Keratinocyte (primary cell): ENCODE results near the gene GLDN. TPM values are rescaled to one million over a fixed set of nuclear protein-coding genes. Genes with fewer than 3 reads are reported as not detected.

ENCODE experiments used
- DNase-seq: peaks from one replicate; pipeline ENCODE4 v3.0.0-alpha.2; 2011; ENCODE audit warnings: low read depth, missing footprints, low spot score
- FAIRE-seq: peaks from 2 replicates; lab custom pipeline; 2011; peaks lifted over from hg19 to GRCh38; lab: Jason Lieb, UNC
- H2AFZ ChIP-seq: 2 replicates; pipeline ENCODE4 v1.6.0; 2012; ENCODE audit warnings: low read length, control low read depth, inconsistent platforms; ENCODE audit not compliant: control insufficient read depth
- H3K27ac ChIP-seq: 2 replicates; pipeline ENCODE4 v1.5.1; 2011; ENCODE audit warnings: low read length; ENCODE audit not compliant: control insufficient read depth, insufficient read depth
- H3K27me3 ChIP-seq: 3 replicates; pipeline ENCODE4 v1.6.0; 2011; ENCODE audit warnings: low read length; ENCODE audit not compliant: control insufficient read depth, insufficient read depth; ENCODE audit errors: extremely low read depth
- H3K36me3 ChIP-seq, 2 experiments: 2 replicates in 1 of 2; 3 replicates in 1 of 2; pipeline ENCODE4 v1.5.1; 2011; ENCODE audit warnings: low read length in 2 of 2, mild to moderate bottlenecking in 1 of 2; ENCODE audit not compliant: control insufficient read depth in 2 of 2, insufficient read depth in 2 of 2; ENCODE audit errors: extremely low read depth in 1 of 2
- H3K4me1 ChIP-seq: 3 replicates; pipeline ENCODE4 v1.5.1; 2011; ENCODE audit warnings: low read length; ENCODE audit not compliant: control insufficient read depth, insufficient read depth; ENCODE audit errors: extremely low read depth
- H3K4me2 ChIP-seq: 3 replicates; pipeline ENCODE4 v1.6.0; 2011; ENCODE audit warnings: low read depth, low read length; ENCODE audit not compliant: control insufficient read depth, insufficient read depth; ENCODE audit errors: extremely low read depth
- H3K4me3 ChIP-seq, 3 experiments: fragments of 200-600 bp in 1 of 3; sonication (generic) in 1 of 3; 2 replicates in 2 of 3; 3 replicates in 1 of 3; pipeline ENCODE4 v1.5.1; 2011 to 2016; ENCODE audit warnings: low read length in 3 of 3, mild to moderate bottlenecking in 3 of 3, control low read depth in 2 of 3, inconsistent platforms in 1 of 3, low read depth in 1 of 3, mixed read lengths in 1 of 3, mixed run types in 1 of 3, moderate library complexity in 1 of 3; ENCODE audit not compliant: control insufficient read depth in 2 of 3, insufficient read depth in 2 of 3; ENCODE audit errors: extremely low read depth in 1 of 3
- H3K79me2 ChIP-seq: 2 replicates; pipeline ENCODE4 v1.6.0; 2012; ENCODE audit warnings: low read length; ENCODE audit not compliant: control insufficient read depth, insufficient read depth
- H3K9ac ChIP-seq: 3 replicates; pipeline ENCODE4 v1.6.0; 2011; ENCODE audit warnings: low read length; ENCODE audit not compliant: control insufficient read depth, insufficient read depth; ENCODE audit errors: extremely low read depth
- H3K9me1 ChIP-seq: 3 replicates; pipeline ENCODE4 v1.6.0; 2011; ENCODE audit warnings: low read length; ENCODE audit not compliant: control insufficient read depth, insufficient read depth; ENCODE audit errors: extremely low read depth
- H3K9me3 ChIP-seq: 2 replicates; pipeline ENCODE4 v1.5.1; 2012; ENCODE audit warnings: low read depth, low read length; ENCODE audit not compliant: control insufficient read depth
- H4K20me1 ChIP-seq: 3 replicates; pipeline ENCODE4 v1.6.0; 2011; ENCODE audit warnings: low read length; ENCODE audit not compliant: control insufficient read depth, insufficient read depth; ENCODE audit errors: extremely low read depth
- CTCF ChIP-seq, 3 experiments: IDR thresholded peaks in 1 of 3; conservative IDR thresholded peaks in 1 of 3; optimal IDR thresholded peaks in 1 of 3; 2 replicates in 2 of 3; 3 replicates in 1 of 3; pipeline versions ENCODE3 to v1.5.1; 2011; ENCODE audit warnings: low read length in 3 of 3, mild to moderate bottlenecking in 3 of 3, moderate library complexity in 2 of 3, control low read depth in 1 of 3, inconsistent platforms in 1 of 3; ENCODE audit not compliant: insufficient read depth in 2 of 3; ENCODE audit errors: extremely low read depth in 1 of 3
- EZH2 ChIP-seq: IDR thresholded peaks from one replicate; pipeline ENCODE4 v1.6.1; 2012; ENCODE audit warnings: inconsistent platforms, mild to moderate bottlenecking, low read length, moderate library complexity
- dilution Hi-C: fragments of 300-500 bp; cut with MboI; formaldehyde crosslinking; loops from one replicate; pipeline ENCODE4 v1.7.0; 2020; ENCODE audit warnings: low sequenced_read_pairs; ENCODE audit not compliant: extremely low pct_ligation_motif_present
- polyA plus RNA-seq, 5 experiments: library from polyadenylated mRNA; depleted of rRNA in 3 of 5; stranded (reverse) in 3 of 5; stranded (forward) in 1 of 5; unstranded in 1 of 5; fragments of >200 nt; gene quantifications; 1 replicate in 1 of 5; 2 replicates in 3 of 5; 3 replicates in 1 of 5; pipeline versions ENCODE4 v1.2.1 to v1.2.3, GENCODE V29; 2011 to 2012; ENCODE audit warnings: missing spikeins in 2 of 5, low read depth in 1 of 5, low replicate concordance in 1 of 5

Gene GLDN
- polyA plus RNA-seq, 1 donor (not counting 4 experiments of a cell fraction or from before 2014, with no cell fraction given): 0.09 TPM

GRCh38 chr15:51299187-51300015 lies 42.1 kb upstream of the GLDN start:
- Histone ChIP-seq H3K27me3 (peaks cover 10% of the 10 kb centered on the region), H3K4me3 (no peak overlapping the region), H3K4me2 (no peak overlapping the region), H2AFZ (no peak overlapping the region), H3K36me3 (no peaks in the 10 kb centered on the region), H3K9me1 (no peaks in the 10 kb centered on the region), H4K20me1 (no peaks in the 10 kb centered on the region), H3K4me1 (no peaks in the 10 kb centered on the region), H3K9me3 (no peaks in the 10 kb centered on the region), H3K79me2 (no peaks in the 10 kb centered on the region), H3K27ac (no peak overlapping the region), H3K9ac (no peak overlapping the region)
- TF ChIP-seq EZH2: no peak
- TF ChIP-seq CTCF (optimal IDR thresholded peaks at IDR 0.05 in 1 of 3, IDR thresholded peaks at IDR 0.05 in 1 of 3, conservative IDR thresholded peaks at IDR 0.05 in 1 of 3; ENCODE audit: extremely low read depth in 1 of 3, insufficient read depth in 2 of 3, low read length in 3 of 3): no peak
- dilution Hi-C loops: no loop called here
- DNase-seq (no peak), FAIRE-seq (no peak)

GRCh38 chr15:51302480-51302879 lies 39.0 kb upstream of the GLDN start:
- Histone ChIP-seq H3K9ac (no peak overlapping the region), H4K20me1 (no peaks in the 10 kb centered on the region), H3K4me2 (no peak overlapping the region), H3K9me1 (no peaks in the 10 kb centered on the region), H3K9me3 (no peaks in the 10 kb centered on the region), H3K27ac (no peak overlapping the region), H3K36me3 (no peaks in the 10 kb centered on the region), H3K4me1 (no peaks in the 10 kb centered on the region), H3K27me3 (peaks cover 10% of the 10 kb centered on the region), H2AFZ (no peak overlapping the region), H3K79me2 (no peaks in the 10 kb centered on the region), H3K4me3 (no peak overlapping the region)
- FAIRE-seq: no peak
- no peak for DNase-seq
- TF ChIP-seq EZH2: no peak
- no peak for TF ChIP-seq CTCF (optimal IDR thresholded peaks at IDR 0.05 in 1 of 3, IDR thresholded peaks at IDR 0.05 in 1 of 3, conservative IDR thresholded peaks at IDR 0.05 in 1 of 3; ENCODE audit: extremely low read depth in 1 of 3, insufficient read depth in 2 of 3, low read length in 3 of 3)
- dilution Hi-C loops: no loop called here
